AG04450 (cell line): ENCODE data around the gene KIAA0040. TPM values are rescaled to one million over a fixed set of nuclear protein-coding genes. Genes with fewer than 3 reads are reported as not detected.
A peak's percentile ranks its signal among the peaks of the same experiment; 100 is the strongest.

Experiments used
- CTCF ChIA-PET: fragments of 300-600, 350-600 bp; formaldehyde crosslinking; extraction: SDS; loops from one replicate; lab custom pipeline; 2022; ENCODE audit warnings: antibody characterized with exemption, inconsistent platforms; lab: Charles Lee
- POLR2A ChIA-PET: fragments of 350-600 bp; formaldehyde crosslinking; extraction: SDS; loops from one replicate; lab custom pipeline; 2021; ENCODE audit warnings: antibody characterized with exemption, inconsistent platforms; lab: Yijun Ruan, JAX
- DNase-seq: peaks from one replicate; pipeline ENCODE4 v3.0.0-alpha.2; 2011; ENCODE audit warnings: low read depth, low spot score
- H3K27ac ChIP-seq: one replicate; pipeline ENCODE4 v1.5.1; 2012; ENCODE audit warnings: low read depth, low read length, control low read depth
- H3K27me3 ChIP-seq: one replicate; pipeline ENCODE4 v1.6.0; 2012; ENCODE audit warnings: low read length; ENCODE audit not compliant: control insufficient read depth, insufficient read depth
- H3K4me3 ChIP-seq: 2 replicates; pipeline ENCODE4 v1.5.1; 2011; ENCODE audit warnings: mild to moderate bottlenecking, low read depth, low read length, control low read depth
- H3K9me3 ChIP-seq: 2 replicates; pipeline ENCODE4 v1.5.1; 2012; ENCODE audit warnings: low read length; ENCODE audit not compliant: control insufficient read depth, insufficient read depth
- polyA plus RNA-seq: library from polyadenylated mRNA; depleted of rRNA; stranded (reverse); fragments of >200 nt; gene quantifications from 2 replicates; pipeline ENCODE4 v1.2.3, GENCODE V29; 2011
- TF ChIP-seq, protein P1 (sequence below): IDR thresholded peaks from 2 replicates; pipeline ENCODE4 v1.5.1; 2011; ENCODE audit warnings: low read depth, low read length, control low read depth, inconsistent platforms

Gene KIAA0040
- polyA plus RNA-seq, 1 experiment: not detected

DNA sequence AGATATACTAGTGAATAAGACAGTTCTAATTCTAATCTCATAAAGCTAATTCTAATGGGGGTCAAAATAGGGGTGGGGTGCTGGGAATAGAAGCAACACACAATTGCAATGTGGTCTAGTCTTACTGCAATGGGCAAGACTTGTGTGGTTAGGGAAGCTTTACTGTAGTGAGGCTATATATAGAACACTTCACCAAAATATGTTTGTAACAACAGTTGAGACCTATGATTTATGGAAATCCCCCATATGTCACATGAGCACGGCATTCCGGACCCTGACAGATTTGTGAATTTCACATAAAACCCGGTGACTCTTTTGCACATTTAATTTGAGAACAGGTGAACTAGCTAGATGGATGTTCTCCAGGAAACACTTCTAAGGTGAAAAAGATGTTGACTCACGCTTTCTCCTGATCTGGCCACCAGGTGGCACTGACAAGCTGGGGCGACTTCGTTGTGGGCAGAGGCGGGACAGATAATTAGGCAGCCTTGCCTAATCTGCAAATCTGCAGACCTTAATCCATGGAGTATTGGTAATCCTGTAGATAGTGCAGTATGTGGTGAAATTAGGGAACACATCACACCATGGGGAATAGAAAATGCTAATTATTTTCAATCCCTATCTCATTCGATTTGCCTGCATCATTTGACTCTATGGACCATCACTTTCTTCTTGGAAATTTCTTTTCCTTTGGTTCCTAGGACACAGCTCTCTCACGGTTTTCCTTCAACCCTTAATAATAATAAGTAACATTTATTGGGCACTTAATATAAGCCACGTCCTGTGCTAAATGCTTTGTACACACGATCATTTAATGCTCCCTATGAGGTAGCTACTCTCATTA is 37.7 kb downstream of the KIAA0040 start:
- H3K27me3 ChIP-seq: peaks cover 4% of the 10 kb centered on the region
- POLR2A ChIA-PET: no interaction called here
- no peaks in the 10 kb centered on the region for H3K9me3 ChIP-seq
- TF ChIP-seq, protein P1, sequence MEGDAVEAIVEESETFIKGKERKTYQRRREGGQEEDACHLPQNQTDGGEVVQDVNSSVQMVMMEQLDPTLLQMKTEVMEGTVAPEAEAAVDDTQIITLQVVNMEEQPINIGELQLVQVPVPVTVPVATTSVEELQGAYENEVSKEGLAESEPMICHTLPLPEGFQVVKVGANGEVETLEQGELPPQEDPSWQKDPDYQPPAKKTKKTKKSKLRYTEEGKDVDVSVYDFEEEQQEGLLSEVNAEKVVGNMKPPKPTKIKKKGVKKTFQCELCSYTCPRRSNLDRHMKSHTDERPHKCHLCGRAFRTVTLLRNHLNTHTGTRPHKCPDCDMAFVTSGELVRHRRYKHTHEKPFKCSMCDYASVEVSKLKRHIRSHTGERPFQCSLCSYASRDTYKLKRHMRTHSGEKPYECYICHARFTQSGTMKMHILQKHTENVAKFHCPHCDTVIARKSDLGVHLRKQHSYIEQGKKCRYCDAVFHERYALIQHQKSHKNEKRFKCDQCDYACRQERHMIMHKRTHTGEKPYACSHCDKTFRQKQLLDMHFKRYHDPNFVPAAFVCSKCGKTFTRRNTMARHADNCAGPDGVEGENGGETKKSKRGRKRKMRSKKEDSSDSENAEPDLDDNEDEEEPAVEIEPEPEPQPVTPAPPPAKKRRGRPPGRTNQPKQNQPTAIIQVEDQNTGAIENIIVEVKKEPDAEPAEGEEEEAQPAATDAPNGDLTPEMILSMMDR: peak; percentile 84
- no peak for DNase-seq
- CTCF ChIA-PET: interaction anchor here (0.5 to 2.8 kb wide), 21 partner anchors 8 to 1728 kb away, joined by 3 to 32 read pairs (median 4); no protein-coding TSS in a partner anchor
- H3K4me3 ChIP-seq: no peak overlapping the region
- no peak overlapping the region for H3K27ac ChIP-seq

DNA sequence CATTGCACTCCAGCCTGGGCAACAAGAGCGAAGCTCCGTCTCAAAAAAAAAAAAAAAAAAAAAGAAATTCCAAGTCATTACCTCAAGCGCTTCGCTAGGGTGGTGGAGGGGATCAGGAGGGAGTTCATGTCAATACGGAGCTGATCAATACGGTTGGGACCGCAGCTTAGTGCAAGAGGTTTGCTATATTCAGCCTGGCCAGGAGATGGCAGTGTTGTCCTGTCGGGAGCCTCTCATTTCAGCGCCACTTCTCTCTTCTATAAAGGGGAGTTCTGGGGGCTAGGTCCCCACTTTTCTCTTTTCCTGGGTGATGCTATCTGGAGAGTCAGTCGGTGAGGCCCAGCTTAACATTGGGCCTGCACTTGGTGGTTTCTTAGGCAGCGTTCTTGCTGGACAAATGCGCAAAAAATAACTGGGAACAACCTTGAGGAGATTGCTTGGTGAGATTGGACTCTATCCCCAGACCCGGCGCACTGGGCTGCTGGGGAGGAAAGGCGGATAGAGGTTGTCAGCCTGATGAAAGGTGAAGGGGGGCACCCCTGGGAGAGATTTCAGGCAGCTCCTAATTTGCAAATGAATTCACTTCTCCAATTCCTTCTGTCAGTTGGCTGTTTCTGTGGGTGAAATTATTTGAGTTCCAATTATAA is 40.4 kb downstream of the KIAA0040 start:
- POLR2A ChIA-PET: no interaction called here
- DNase-seq: no peak
- Histone ChIP-seq H3K9me3 (no peaks in the 10 kb centered on the region), H3K27me3 (peaks cover 4% of the 10 kb centered on the region), H3K4me3 (no peak overlapping the region), H3K27ac (no peak overlapping the region)
- CTCF ChIA-PET: interaction anchor here (0.5 to 6.2 kb wide), 54 partner anchors 9 to 1734 kb away, joined by 3 to 101 read pairs (median 4); partner anchors contain the start of gene TNN
- TF ChIP-seq, protein P1: peak; percentile 86

DNA sequence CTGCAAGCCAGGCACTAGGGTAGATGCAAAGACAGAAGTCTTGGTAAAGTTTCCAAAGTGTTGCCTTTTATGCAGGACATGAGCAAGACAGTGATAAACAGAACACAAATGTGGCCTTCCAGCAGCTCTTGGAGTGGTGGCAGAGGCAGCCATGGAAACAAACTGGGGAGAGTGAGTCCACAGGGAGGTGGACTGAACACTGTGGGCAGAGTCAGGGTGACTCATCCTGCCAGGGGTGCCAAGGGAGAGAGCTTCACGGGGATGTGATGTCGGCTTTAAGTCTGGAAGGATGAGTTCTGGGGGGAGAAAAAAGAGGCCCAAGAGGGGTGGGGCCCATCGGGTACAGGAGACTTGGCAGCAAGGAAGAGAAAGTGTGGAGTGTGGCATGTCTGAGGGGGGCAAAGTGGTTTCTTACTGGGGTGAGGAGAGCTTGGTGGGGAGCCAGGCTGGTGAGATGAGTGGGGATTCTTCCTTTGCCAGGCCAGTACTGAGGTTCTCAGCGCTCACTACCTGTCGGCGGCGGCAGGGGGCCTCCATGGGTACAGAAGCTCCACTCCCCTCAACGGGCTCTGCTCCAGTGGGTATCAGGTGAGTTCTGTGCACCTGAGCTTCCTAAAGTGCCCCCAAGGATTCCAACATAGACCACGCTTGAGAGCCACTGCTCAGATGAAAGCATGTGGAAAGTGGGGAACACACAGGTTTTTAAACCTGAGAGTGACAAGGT is 41.8 kb downstream of the KIAA0040 start:
- no peaks in the 10 kb centered on the region for H3K9me3 ChIP-seq
- TF ChIP-seq, protein P1: no peak
- no peak for DNase-seq
- no peak overlapping the region for H3K4me3 ChIP-seq
- no peak overlapping the region for H3K27ac ChIP-seq
- H3K27me3 ChIP-seq: peaks cover 4% of the 10 kb centered on the region
- ChIA-PET CTCF (interaction anchor here (0.6 to 6.2 kb wide), 13 partner anchors 11 to 1736 kb away, joined by 3 to 101 read pairs (median 4); no protein-coding TSS in a partner anchor), POLR2A (no interaction called here)

DNA sequence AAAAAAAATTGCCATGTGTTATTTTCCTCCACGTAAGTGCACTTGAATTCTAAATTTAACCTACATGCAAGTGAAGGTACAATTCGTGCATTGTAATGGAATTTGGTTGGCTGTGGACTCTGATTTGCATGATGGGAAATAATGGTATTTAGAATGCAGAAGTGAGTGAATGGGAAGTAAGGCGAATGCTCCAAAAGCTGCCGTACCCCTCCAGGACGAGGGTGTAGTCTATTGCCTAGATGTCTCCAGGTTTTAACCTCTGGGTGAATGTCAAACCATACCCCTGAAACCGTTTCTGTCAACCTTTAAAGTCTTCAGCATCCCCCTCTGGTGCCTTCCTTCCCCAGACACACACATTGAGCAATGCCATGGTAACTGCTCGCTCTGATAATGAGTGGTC is 44.5 kb downstream of the KIAA0040 start:
- no peaks in the 10 kb centered on the region for H3K9me3 ChIP-seq
- no peak overlapping the region for H3K27ac ChIP-seq
- POLR2A ChIA-PET: no interaction called here
- TF ChIP-seq, protein P1: no peak
- CTCF ChIA-PET: interaction anchor here (0.6 to 6.2 kb wide), 4 partner anchors 8 to 1730 kb away, joined by 3 to 101 read pairs (median 14); no protein-coding TSS in a partner anchor
- H3K27me3 ChIP-seq: peaks cover 4% of the 10 kb centered on the region
- no peak overlapping the region for H3K4me3 ChIP-seq
- no peak for DNase-seq
